Hematopoietic multipotent progenitor cell treated with erythropoietin and hydrocortisone succinate and interleukin-3 and kit ligand, for 6 days (in vitro differentiated cells): ENCODE measurements around the gene SMAD5.
A peak's percentile ranks its signal among the peaks of the same experiment; 100 is the strongest.

Experiments used
- DNase-seq: peaks from one replicate; pipeline ENCODE4 v3.0.0-alpha.2; 2015

SMAD5 gene

DNA sequence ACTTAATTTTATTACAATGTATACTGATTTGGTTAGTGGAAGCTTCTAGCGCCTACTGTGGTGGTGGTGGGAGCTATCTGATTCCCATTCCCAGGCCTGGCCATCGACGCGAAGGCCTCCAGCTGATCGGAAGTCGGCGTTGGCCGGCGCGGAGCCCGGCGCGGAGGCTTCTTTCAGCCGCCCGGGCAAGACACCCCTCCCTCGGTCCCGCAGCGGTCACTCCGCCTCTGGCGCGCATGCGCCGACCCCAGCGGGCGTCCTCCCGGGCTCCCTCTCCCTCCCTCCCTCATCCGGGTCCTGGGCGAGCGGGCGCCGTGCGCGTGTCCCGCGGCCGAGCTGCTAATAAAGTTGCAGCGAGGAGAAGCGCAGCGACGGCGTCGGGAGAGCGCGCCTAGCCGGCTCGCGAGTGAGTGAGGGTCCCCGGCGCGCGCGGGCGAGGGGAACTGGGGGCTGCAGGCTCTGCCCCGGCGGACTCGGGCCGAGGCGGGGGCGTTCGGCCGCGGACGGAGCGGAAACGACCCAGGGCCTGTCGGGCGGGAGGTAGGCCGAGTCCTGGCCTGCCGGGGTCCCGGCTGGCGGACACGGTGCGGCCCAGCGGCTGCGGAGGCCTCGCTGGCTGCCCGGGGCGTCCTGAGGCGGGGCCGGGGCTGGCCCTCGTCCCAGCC lies at the start of gene SMAD5:
Gene SMAD5, plus strand, starts transcription at position 289 of the 665 bp plus-strand sequence. CDS start 20,916 bp downstream, outside the sequence.
- peak; percentile 91 for DNase-seq

GRCh38 chr5:136084698-136085097 lies 47.9 kb upstream of the SMAD5 start:
- no peak for DNase-seq

- no peak for DNase-seq
Measured at GRCh38 chr5:136086783-136087566, 45.7 kb upstream of the SMAD5 start.

GRCh38 chr5:136087961-136088871 lies 44.4 kb upstream of the SMAD5 start:
- no peak for DNase-seq

- DNase-seq: no peak
Measured at GRCh38 chr5:136089791-136090190, 42.9 kb upstream of the SMAD5 start.

DNA sequence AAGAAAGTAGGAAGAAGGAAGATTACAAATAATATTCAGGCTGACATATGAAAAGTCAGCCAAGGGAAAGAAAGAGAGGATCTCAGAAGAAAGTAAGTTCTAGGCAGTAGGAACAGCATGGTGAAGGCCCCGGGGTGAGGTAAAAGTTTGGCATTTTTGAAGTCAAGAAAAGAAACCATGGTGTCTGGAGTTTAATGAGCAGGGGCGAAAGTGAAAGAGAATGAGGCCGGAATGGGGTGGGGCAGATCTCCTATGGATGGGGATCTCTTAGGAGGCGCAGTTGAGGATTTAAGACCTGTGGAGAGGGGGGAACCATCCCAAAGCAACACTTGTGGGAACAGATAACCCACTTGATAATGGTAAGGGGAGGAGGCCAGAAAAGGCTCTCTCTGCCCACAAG lies 42.3 kb upstream of the SMAD5 start:
- DNase-seq: no peak

- peak; percentile 40 for DNase-seq
Measured at GRCh38 chr5:136094189-136094912, 38.3 kb upstream of the SMAD5 start.

- no peak for DNase-seq
Measured at GRCh38 chr5:136094913-136095641, 37.6 kb upstream of the SMAD5 start.

DNA sequence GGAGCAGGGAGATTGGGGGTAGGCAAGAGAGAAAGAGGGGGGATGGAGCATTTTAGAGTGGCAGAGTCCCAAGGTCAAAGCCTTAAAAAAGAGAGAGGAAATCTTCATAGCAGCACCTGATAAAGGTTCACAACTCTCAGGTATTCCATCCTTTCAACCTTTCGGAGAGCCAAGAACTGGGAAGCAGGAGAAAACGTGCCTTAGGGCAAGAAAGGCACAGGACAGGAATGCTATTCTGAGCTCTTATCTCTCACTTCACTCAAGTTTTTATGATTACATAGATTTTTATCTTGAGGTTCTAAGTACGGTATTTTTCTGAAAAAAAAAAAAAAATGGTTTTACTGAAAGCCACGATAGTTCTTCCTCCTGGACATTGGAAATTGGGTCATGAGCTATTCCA lies 34.5 kb upstream of the SMAD5 start:
- no peak for DNase-seq

GRCh38 chr5:136099870-136100269 lies 32.8 kb upstream of the SMAD5 start:
- DNase-seq: no peak

- DNase-seq: no peak
Measured at GRCh38 chr5:136101884-136102283, 30.8 kb upstream of the SMAD5 start.

DNA sequence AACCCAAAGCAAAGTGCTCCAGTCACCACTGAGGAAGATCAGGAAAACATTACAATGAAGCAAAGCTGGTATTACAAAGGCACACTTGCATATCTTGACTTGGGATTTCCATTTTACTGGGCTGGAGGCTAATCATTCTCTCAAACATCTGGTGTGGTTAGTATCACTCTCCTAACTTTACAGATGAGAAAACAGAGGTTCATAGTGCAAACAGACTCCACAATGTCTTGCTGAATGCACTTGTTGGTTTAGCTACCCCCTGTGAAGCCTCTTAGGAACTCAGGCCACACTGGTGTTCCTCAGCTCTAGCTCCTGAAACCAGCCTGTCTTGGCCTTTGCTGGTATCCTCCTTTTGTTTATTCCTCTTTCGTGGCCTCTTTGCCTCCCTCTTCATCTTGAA lies 29.5 kb upstream of the SMAD5 start:
- no peak for DNase-seq

DNA sequence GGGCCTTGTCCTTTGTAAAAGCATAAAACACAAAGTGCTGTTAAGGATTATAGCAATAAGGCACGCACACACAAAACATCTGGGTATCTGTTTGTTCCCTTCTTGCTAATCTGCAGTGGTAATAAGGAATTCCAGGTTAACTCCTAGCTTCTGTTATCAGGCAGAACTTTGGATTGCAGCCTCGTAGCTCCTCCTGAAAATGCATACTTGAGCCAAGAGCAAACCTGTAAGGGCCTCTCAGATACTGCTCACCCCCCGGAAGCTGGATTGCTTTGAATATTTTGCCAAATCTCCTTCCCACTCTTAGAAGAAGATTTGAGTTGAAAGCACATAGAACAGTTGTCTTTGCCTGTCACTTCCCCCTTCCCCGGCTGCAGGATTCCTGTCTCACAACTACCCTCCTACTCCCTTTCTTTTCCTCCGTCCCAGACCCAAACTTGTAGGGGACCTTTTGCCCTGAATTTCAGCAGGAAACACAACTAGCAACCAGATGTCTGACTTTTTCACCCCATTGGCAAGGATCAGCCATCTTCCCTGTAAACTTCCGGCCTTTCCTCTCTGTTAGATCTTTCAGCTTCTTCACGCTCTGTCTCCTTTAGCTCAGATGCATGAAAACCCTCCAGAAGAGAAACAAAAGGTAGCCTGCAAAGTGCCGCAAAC lies 28.2 kb upstream of the SMAD5 start:
- no peak for DNase-seq

DNA sequence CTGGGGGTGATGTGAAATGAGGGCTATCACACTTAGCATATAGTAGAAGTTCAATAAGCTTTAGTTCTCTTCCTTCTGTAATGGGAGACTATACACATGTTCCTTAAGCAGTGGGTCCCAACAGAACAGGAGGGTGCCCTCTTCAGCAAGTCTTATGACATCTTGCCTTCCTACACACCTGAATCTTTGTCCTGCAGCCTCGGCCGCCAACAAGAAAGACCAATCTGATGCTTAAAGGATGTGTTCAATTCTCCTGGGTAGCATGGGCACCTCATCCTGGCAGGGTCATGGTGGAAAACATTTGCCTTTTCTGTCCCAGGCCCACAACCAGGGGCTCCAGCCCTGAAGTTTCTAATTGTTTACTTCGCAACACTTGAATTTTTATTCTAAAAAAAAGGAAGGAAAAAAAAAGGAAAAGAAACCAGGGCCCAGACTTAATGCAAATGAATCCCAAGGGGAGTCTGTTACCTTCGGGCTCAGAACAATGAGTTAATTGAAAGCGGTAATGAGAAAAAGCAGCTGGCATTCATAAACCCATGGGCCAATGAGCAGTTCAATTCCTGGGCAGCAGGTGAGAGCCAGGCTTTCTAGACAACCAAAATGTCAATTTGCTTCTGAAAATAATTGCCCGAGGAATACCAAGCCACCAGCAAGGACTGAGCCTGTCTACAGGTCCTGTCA lies 26.2 kb upstream of the SMAD5 start:
- no peak for DNase-seq

- DNase-seq: no peak
Measured at GRCh38 chr5:136108180-136108611, 24.4 kb upstream of the SMAD5 start.

GRCh38 chr5:136108766-136109165 lies 23.9 kb upstream of the SMAD5 start:
- no peak for DNase-seq

DNA sequence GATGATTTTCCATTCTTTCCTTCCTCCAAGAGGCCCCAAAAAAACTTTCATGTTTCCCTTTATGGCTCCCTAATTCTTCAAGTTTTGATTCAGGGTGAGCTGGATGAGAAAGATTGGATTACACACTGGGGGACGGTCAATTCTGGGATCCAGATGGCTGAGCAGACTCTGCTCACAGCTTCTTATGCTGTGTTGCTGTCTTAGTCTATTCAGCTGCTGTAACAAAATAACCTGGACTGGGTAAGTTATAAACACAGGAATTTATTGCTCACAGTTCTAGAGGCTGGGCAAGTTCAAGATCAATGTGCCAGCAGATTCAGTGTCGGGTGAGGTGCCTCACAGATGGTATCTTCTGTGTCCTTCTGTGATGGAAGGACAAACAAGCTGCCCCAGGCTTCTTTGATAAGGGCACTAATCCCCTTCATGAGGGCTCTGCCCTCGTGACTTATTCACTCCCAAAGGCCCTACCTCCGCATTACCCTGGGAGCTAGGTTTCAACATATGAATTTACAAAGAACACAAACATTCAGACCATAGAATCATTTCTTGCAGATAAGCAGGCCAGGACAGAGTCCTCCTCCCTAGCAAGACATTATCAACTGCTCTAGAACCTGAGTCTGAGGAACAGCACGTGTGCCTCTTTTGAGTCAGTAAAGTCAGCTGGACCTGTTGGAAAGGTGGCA lies 23.1 kb upstream of the SMAD5 start:
- peak; percentile 41 for DNase-seq

- DNase-seq: no peak
Measured at GRCh38 chr5:136113606-136114005, 19.0 kb upstream of the SMAD5 start.

DNA sequence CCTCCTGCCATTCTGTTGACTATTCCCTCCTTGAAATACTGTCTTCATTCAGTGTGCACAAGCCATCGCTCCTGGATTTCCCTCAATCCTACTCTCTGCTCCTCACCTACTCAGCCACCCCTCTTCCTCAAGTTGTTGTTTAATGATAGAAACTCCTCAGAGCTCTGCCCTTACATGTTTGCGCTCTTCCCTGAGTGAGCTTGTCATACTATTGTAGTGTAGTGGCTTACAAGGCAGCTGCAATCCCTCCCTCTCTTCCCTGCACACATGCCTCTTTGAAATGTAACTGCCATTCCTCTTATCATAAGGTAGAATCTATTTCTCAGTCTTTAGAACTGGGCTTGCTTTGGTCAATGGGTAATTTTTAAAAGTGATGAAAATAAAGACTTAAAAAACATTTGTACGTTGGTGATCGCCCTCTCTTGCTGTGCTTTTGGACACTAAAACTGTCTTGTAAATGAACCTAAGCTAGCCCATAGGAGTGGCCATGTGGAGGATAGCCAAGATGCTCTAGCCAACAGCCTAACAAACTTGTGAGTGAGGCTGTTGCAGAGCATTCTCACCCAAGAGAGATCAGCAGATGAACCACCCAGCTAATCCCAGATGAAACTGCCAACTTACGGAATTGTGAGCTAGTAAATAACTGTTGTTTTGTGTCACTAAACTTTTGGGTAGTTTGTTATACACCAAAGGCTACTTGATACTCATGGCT lies 18.1 kb upstream of the SMAD5 start:
- DNase-seq: no peak
